PC-3 (cell line): ENCODE measurements around the gene NUP153.

Experiments
- CTCF ChIP-seq: fragments of 300-600 bp; sonication (generic); conservative IDR thresholded peaks from 2 replicates; pipeline ENCODE4 v1.5.1; 2017; ENCODE audit warnings: antibody characterized with exemption, low read depth, mild to moderate bottlenecking, low read length
- EZH2 ChIP-seq: fragments of 300-600 bp; sonication (generic); IDR thresholded peaks from one replicate; pipeline ENCODE4 v1.6.1; 2017; ENCODE audit warnings: antibody characterized with exemption, mild to moderate bottlenecking, low read length; ENCODE audit not compliant: unreplicated experiment

- TF ChIP-seq EZH2 (no peak), CTCF (no peak)
Observed at GRCh38 chr6:17565399-17565798, 141.3 kb downstream of the NUP153 start.
